HG03280 (cell line): ENCODE measurements around the gene PPM1H.
A peak's percentile ranks its signal among the peaks of the same experiment; 100 is the strongest.

Source experiments
- ATAC-seq: cut with Tn5 transposase; IDR thresholded peaks from one replicate; pipeline ENCODE4 v1.9.1; 2021; ENCODE audit warnings: mild to moderate bottlenecking, moderate library complexity; ENCODE audit not compliant: unreplicated experiment

The PPM1H gene

GRCh38 chr12:62657363-62657632 is 277.7 kb downstream of the PPM1H start:
- ATAC-seq = no peak

- no peak for ATAC-seq
These were observed 278.2 kb downstream of the PPM1H start for GRCh38 chr12:62656591-62657362.

GRCh38 chr12:62655666-62656151 is 279.2 kb downstream of the PPM1H start:
- ATAC-seq = no peak

- ATAC-seq = no peak
These were observed 280.4 kb downstream of the PPM1H start for GRCh38 chr12:62654326-62655241.

GRCh38 chr12:62653740-62654139 is 281.2 kb downstream of the PPM1H start:
- ATAC-seq = no peak

GRCh38 chr12:62653304-62653703 is 281.6 kb downstream of the PPM1H start:
- no peak for ATAC-seq

- ATAC-seq = no peak
These were observed 283.8 kb downstream of the PPM1H start for GRCh38 chr12:62651138-62651537.

GRCh38 chr12:62649412-62650138 is 285.4 kb downstream of the PPM1H start:
- no peak for ATAC-seq

- no peak for ATAC-seq
These were observed 287.4 kb downstream of the PPM1H start for GRCh38 chr12:62647586-62647985.

- ATAC-seq = no peak
These were observed 288.4 kb downstream of the PPM1H start for GRCh38 chr12:62646566-62646965.

GRCh38 chr12:62643486-62643885 is 291.5 kb downstream of the PPM1H start:
- ATAC-seq = no peak

- no peak for ATAC-seq
These were observed 292.5 kb downstream of the PPM1H start for GRCh38 chr12:62642486-62642885.

GRCh38 chr12:62640910-62641448 is 294.0 kb downstream of the PPM1H start:
- peak; percentile 85 for ATAC-seq

GRCh38 chr12:62637679-62638078 is 297.3 kb downstream of the PPM1H start:
- ATAC-seq = no peak

GRCh38 chr12:62635649-62636048 is 299.3 kb downstream of the PPM1H start:
- no peak for ATAC-seq

- no peak for ATAC-seq
These were observed 302.5 kb downstream of the PPM1H start for GRCh38 chr12:62632411-62632918.

- ATAC-seq = no peak
These were observed 303.2 kb downstream of the PPM1H start for GRCh38 chr12:62631471-62632410.

GRCh38 chr12:62629971-62630739 is 304.8 kb downstream of the PPM1H start:
- no peak for ATAC-seq

- no peak for ATAC-seq
These were observed 305.5 kb downstream of the PPM1H start for GRCh38 chr12:62629413-62629812.
